Gastroesophageal sphincter (tissue), 3 donors: ENCODE data around the gene ZCCHC7.

Source experiments
- CTCF ChIP-seq, 4 experiments: fragments of 200-600 bp in 2 of 4; fragments of 450-650 bp in 2 of 4; sonication (generic) in 1 of 4; IDR thresholded peaks; one replicate each; pipeline ENCODE4 v1.5.1; 2017 to 2019; ENCODE audit warnings: antibody characterized with exemption in 4 of 4, mild to moderate bottlenecking in 2 of 4, moderate library complexity in 2 of 4
- EP300 ChIP-seq: sonication (generic); formaldehyde crosslinking; IDR thresholded peaks from one replicate; pipeline ENCODE4 v1.6.1; 2017; ENCODE audit warnings: antibody characterized with exemption, mild to moderate bottlenecking
- POLR2A ChIP-seq, 2 donors: fragments of 450-650 bp; IDR thresholded peaks; one replicate each; pipeline ENCODE4 v1.6.1; 2017; ENCODE audit warnings: antibody characterized with exemption in 2 of 2, mild to moderate bottlenecking in 2 of 2, moderate library complexity in 1 of 2
- POLR2AphosphoS5 ChIP-seq: sonication (generic); formaldehyde crosslinking; IDR thresholded peaks from one replicate; pipeline ENCODE4 v1.6.1; 2017; ENCODE audit warnings: antibody characterized with exemption

- TF ChIP-seq CTCF (IDR thresholded peaks at IDR 0.05) (no peak), POLR2A (IDR thresholded peaks at IDR 0.05) (no peak), EP300 (no peak), POLR2AphosphoS5 (no peak)
Observed at GRCh38 chr9:37284636-37285035, 164.3 kb downstream of the ZCCHC7 start.
